ENCODE measurements around the gene MAP7D2.

The MAP7D2 gene

GRCh38 chrX:20063153-20063552 is 53.6 kb downstream of the MAP7D2 start:
- H3K4me1 ChIP-seq (ENCODE audit: control insufficient read depth, low read depth, low read length), result no peaks in the 10 kb centered on the region
- no peaks in the 10 kb centered on the region for H3K27me3 ChIP-seq (ENCODE audit: control insufficient read depth, insufficient read depth, low read length)
- H3K36me3 ChIP-seq (ENCODE audit: control insufficient read depth, low read depth, low read length), result no peaks in the 10 kb centered on the region
- peaks cover 6% of the 10 kb centered on the region for H3K9me3 ChIP-seq (ENCODE audit: control insufficient read depth, low read depth, low read length)
- no peak overlapping the region for H3K9ac ChIP-seq (ENCODE audit: low read length)
- no peak overlapping the region for H3K4me3 ChIP-seq (ENCODE audit: low read length)
- no peak overlapping the region for H3K27ac ChIP-seq (ENCODE audit: low read length)

GRCh38 chrX:20061855-20062254 is 54.9 kb downstream of the MAP7D2 start:
- Histone ChIP-seq H3K27ac (ENCODE audit: low read length) (no peak overlapping the region), H3K36me3 (ENCODE audit: control insufficient read depth, low read depth, low read length) (no peaks in the 10 kb centered on the region), H3K4me1 (ENCODE audit: control insufficient read depth, low read depth, low read length) (no peaks in the 10 kb centered on the region), H3K9ac (ENCODE audit: low read length) (no peak overlapping the region), H3K27me3 (ENCODE audit: control insufficient read depth, insufficient read depth, low read length) (no peaks in the 10 kb centered on the region), H3K4me3 (ENCODE audit: low read length) (no peak overlapping the region), H3K9me3 (ENCODE audit: control insufficient read depth, low read depth, low read length) (peaks cover 4% of the 10 kb centered on the region)

- H3K27ac ChIP-seq (ENCODE audit: low read length), result no peak overlapping the region
- no peak overlapping the region for H3K9ac ChIP-seq (ENCODE audit: low read length)
- H3K27me3 ChIP-seq (ENCODE audit: control insufficient read depth, insufficient read depth, low read length), result no peaks in the 10 kb centered on the region
- peaks cover 4% of the 10 kb centered on the region for H3K9me3 ChIP-seq (ENCODE audit: control insufficient read depth, low read depth, low read length)
- no peaks in the 10 kb centered on the region for H3K4me1 ChIP-seq (ENCODE audit: control insufficient read depth, low read depth, low read length)
- H3K4me3 ChIP-seq (ENCODE audit: low read length), result no peak overlapping the region
- H3K36me3 ChIP-seq (ENCODE audit: control insufficient read depth, low read depth, low read length), result no peaks in the 10 kb centered on the region
These were observed 55.6 kb downstream of the MAP7D2 start for GRCh38 chrX:20060961-20061748.

GRCh38 chrX:20059467-20060128 is 57.1 kb downstream of the MAP7D2 start:
- Histone ChIP-seq H3K4me1 (ENCODE audit: control insufficient read depth, low read depth, low read length) (no peaks in the 10 kb centered on the region), H3K27me3 (ENCODE audit: control insufficient read depth, insufficient read depth, low read length) (no peaks in the 10 kb centered on the region)

GRCh38 chrX:20057479-20057878 is 59.2 kb downstream of the MAP7D2 start:
- Histone ChIP-seq H3K36me3 (ENCODE audit: control insufficient read depth, low read depth, low read length) (no peaks in the 10 kb centered on the region), H3K9me3 (ENCODE audit: control insufficient read depth, low read depth, low read length) (no peaks in the 10 kb centered on the region), H3K9ac (ENCODE audit: low read length) (no peak overlapping the region), H3K27me3 (ENCODE audit: control insufficient read depth, insufficient read depth, low read length) (no peaks in the 10 kb centered on the region), H3K4me3 (ENCODE audit: low read length) (no peak overlapping the region), H3K27ac (ENCODE audit: low read length) (no peak overlapping the region), H3K4me1 (ENCODE audit: control insufficient read depth, low read depth, low read length) (no peaks in the 10 kb centered on the region)

More at GRCh38 chrX:20059467-20060128, 57.1 kb downstream of the MAP7D2 start:
- H3K36me3 ChIP-seq (ENCODE audit: control insufficient read depth, low read depth, low read length), result no peaks in the 10 kb centered on the region
- H3K4me3 ChIP-seq (ENCODE audit: low read length), result no peak overlapping the region
- no peak overlapping the region for H3K27ac ChIP-seq (ENCODE audit: low read length)
- peaks cover 4% of the 10 kb centered on the region for H3K9me3 ChIP-seq (ENCODE audit: control insufficient read depth, low read depth, low read length)
- H3K9ac ChIP-seq (ENCODE audit: low read length), result no peak overlapping the region

GRCh38 chrX:20056704-20057103 is 60.0 kb downstream of the MAP7D2 start:
- no peaks in the 10 kb centered on the region for H3K4me1 ChIP-seq (ENCODE audit: control insufficient read depth, low read depth, low read length)
- H3K9ac ChIP-seq (ENCODE audit: low read length), result no peak overlapping the region
- no peak overlapping the region for H3K4me3 ChIP-seq (ENCODE audit: low read length)
- no peaks in the 10 kb centered on the region for H3K27me3 ChIP-seq (ENCODE audit: control insufficient read depth, insufficient read depth, low read length)
- no peaks in the 10 kb centered on the region for H3K36me3 ChIP-seq (ENCODE audit: control insufficient read depth, low read depth, low read length)
- no peaks in the 10 kb centered on the region for H3K9me3 ChIP-seq (ENCODE audit: control insufficient read depth, low read depth, low read length)
- no peak overlapping the region for H3K27ac ChIP-seq (ENCODE audit: low read length)

GRCh38 chrX:20053537-20053936 is 63.2 kb downstream of the MAP7D2 start:
- H3K9me3 ChIP-seq (ENCODE audit: control insufficient read depth, low read depth, low read length), result no peaks in the 10 kb centered on the region
- no peaks in the 10 kb centered on the region for H3K4me1 ChIP-seq (ENCODE audit: control insufficient read depth, low read depth, low read length)
- no peak overlapping the region for H3K4me3 ChIP-seq (ENCODE audit: low read length)
- no peak overlapping the region for H3K9ac ChIP-seq (ENCODE audit: low read length)
- no peaks in the 10 kb centered on the region for H3K36me3 ChIP-seq (ENCODE audit: control insufficient read depth, low read depth, low read length)
- H3K27me3 ChIP-seq (ENCODE audit: control insufficient read depth, insufficient read depth, low read length), result no peaks in the 10 kb centered on the region
- H3K27ac ChIP-seq (ENCODE audit: low read length), result no peak overlapping the region

GRCh38 chrX:20046864-20047263 is 69.8 kb downstream of the MAP7D2 start:
- no peak overlapping the region for H3K27ac ChIP-seq (ENCODE audit: low read length)

GRCh38 chrX:20046223-20046622 is 70.5 kb downstream of the MAP7D2 start:
- Histone ChIP-seq H3K27me3 (ENCODE audit: control insufficient read depth, insufficient read depth, low read length) (no peaks in the 10 kb centered on the region), H3K4me3 (ENCODE audit: low read length) (no peak overlapping the region), H3K27ac (ENCODE audit: low read length) (no peak overlapping the region), H3K4me1 (ENCODE audit: control insufficient read depth, low read depth, low read length) (no peaks in the 10 kb centered on the region), H3K9me3 (ENCODE audit: control insufficient read depth, low read depth, low read length) (peaks cover 10% of the 10 kb centered on the region), H3K36me3 (ENCODE audit: control insufficient read depth, low read depth, low read length) (no peaks in the 10 kb centered on the region), H3K9ac (ENCODE audit: low read length) (no peak overlapping the region)

More at GRCh38 chrX:20046864-20047263, 69.8 kb downstream of the MAP7D2 start:
- Histone ChIP-seq H3K9me3 (ENCODE audit: control insufficient read depth, low read depth, low read length) (peaks cover 8% of the 10 kb centered on the region), H3K36me3 (ENCODE audit: control insufficient read depth, low read depth, low read length) (no peaks in the 10 kb centered on the region), H3K4me1 (ENCODE audit: control insufficient read depth, low read depth, low read length) (no peaks in the 10 kb centered on the region), H3K9ac (ENCODE audit: low read length) (no peak overlapping the region), H3K4me3 (ENCODE audit: low read length) (no peak overlapping the region), H3K27me3 (ENCODE audit: control insufficient read depth, insufficient read depth, low read length) (no peaks in the 10 kb centered on the region)

GRCh38 chrX:20042221-20042620 is 74.5 kb downstream of the MAP7D2 start:
- H3K9ac ChIP-seq (ENCODE audit: low read length), result no peak overlapping the region
- H3K27me3 ChIP-seq (ENCODE audit: control insufficient read depth, insufficient read depth, low read length), result no peaks in the 10 kb centered on the region
- no peaks in the 10 kb centered on the region for H3K4me1 ChIP-seq (ENCODE audit: control insufficient read depth, low read depth, low read length)
- H3K36me3 ChIP-seq (ENCODE audit: control insufficient read depth, low read depth, low read length), result no peaks in the 10 kb centered on the region
- no peak overlapping the region for H3K4me3 ChIP-seq (ENCODE audit: low read length)
- peaks cover 9% of the 10 kb centered on the region for H3K9me3 ChIP-seq (ENCODE audit: control insufficient read depth, low read depth, low read length)
- no peak overlapping the region for H3K27ac ChIP-seq (ENCODE audit: low read length)

- Histone ChIP-seq H3K9ac (ENCODE audit: low read length) (no peak overlapping the region), H3K9me3 (ENCODE audit: control insufficient read depth, low read depth, low read length) (peaks cover 9% of the 10 kb centered on the region), H3K4me3 (ENCODE audit: low read length) (no peak overlapping the region), H3K27ac (ENCODE audit: low read length) (no peak overlapping the region), H3K27me3 (ENCODE audit: control insufficient read depth, insufficient read depth, low read length) (no peaks in the 10 kb centered on the region), H3K36me3 (ENCODE audit: control insufficient read depth, low read depth, low read length) (no peaks in the 10 kb centered on the region), H3K4me1 (ENCODE audit: control insufficient read depth, low read depth, low read length) (no peaks in the 10 kb centered on the region)
These were observed 77.7 kb downstream of the MAP7D2 start for GRCh38 chrX:20038966-20039365.

GRCh38 chrX:20037186-20037585 is 79.5 kb downstream of the MAP7D2 start:
- Histone ChIP-seq H3K4me3 (ENCODE audit: low read length) (no peak overlapping the region), H3K4me1 (ENCODE audit: control insufficient read depth, low read depth, low read length) (no peaks in the 10 kb centered on the region), H3K9me3 (ENCODE audit: control insufficient read depth, low read depth, low read length) (peaks cover 9% of the 10 kb centered on the region)

More at GRCh38 chrX:20037186-20037585, 79.5 kb downstream of the MAP7D2 start:
- H3K9ac ChIP-seq (ENCODE audit: low read length), result no peak overlapping the region
- H3K36me3 ChIP-seq (ENCODE audit: control insufficient read depth, low read depth, low read length), result no peaks in the 10 kb centered on the region
- no peak overlapping the region for H3K27ac ChIP-seq (ENCODE audit: low read length)
- no peaks in the 10 kb centered on the region for H3K27me3 ChIP-seq (ENCODE audit: control insufficient read depth, insufficient read depth, low read length)

All from iPS-18a (cell line).